GM23248 (cell line): Measurements from ENCODE around the gene BNIP3. TPM values are rescaled to one million over a fixed set of nuclear protein-coding genes. Genes with fewer than 3 reads are reported as not detected.

Experiments used
- DNase-seq: peaks from one replicate; pipeline ENCODE4 v3.0.0-alpha.2; 2015
- H2AFZ ChIP-seq: fragments of 200-600 bp; sonication (generic); 2 replicates; pipeline ENCODE4 v1.6.1; 2016; ENCODE audit warnings: antibody characterized with exemption
- H3F3A ChIP-seq: fragments of 200-600 bp; sonication (generic); 2 replicates; pipeline ENCODE4 v1.6.1; 2016; ENCODE audit warnings: mild to moderate bottlenecking, antibody characterized with exemption, mixed run types; ENCODE audit not compliant: insufficient read depth
- H3K27ac ChIP-seq: fragments of 200-600 bp; sonication (generic); 2 replicates; pipeline ENCODE4 v1.5.1; 2016; ENCODE audit warnings: mild to moderate bottlenecking
- H3K27me3 ChIP-seq: fragments of 200-600 bp; sonication (generic); replicated peaks from 2 replicates; pipeline ENCODE4 v1.6.1; 2016; ENCODE audit warnings: mild to moderate bottlenecking; ENCODE audit not compliant: insufficient read depth
- H3K36me3 ChIP-seq: fragments of 200-600 bp; sonication (generic); 2 replicates; pipeline ENCODE4 v1.6.1; 2016; ENCODE audit warnings: low read depth, mild to moderate bottlenecking
- H3K4me1 ChIP-seq: fragments of 200-600 bp; sonication (generic); 2 replicates; pipeline ENCODE4 v1.6.1; 2016; ENCODE audit warnings: mild to moderate bottlenecking; ENCODE audit not compliant: insufficient read depth
- H3K4me2 ChIP-seq: fragments of 200-600 bp; sonication (generic); one replicate; pipeline ENCODE4 v1.6.1; 2016; ENCODE audit warnings: mild to moderate bottlenecking; ENCODE audit not compliant: unreplicated experiment
- H3K4me3 ChIP-seq: fragments of 200-600 bp; sonication (generic); 2 replicates; pipeline ENCODE4 v1.5.1; 2016; ENCODE audit warnings: mild to moderate bottlenecking
- H3K79me2 ChIP-seq: fragments of 200-600 bp; sonication (generic); 2 replicates; pipeline ENCODE4 v1.6.1; 2016; ENCODE audit warnings: mild to moderate bottlenecking; ENCODE audit not compliant: insufficient read depth
- H3K9ac ChIP-seq: fragments of 200-600 bp; sonication (generic); 2 replicates; pipeline ENCODE4 v1.6.1; 2016; ENCODE audit warnings: mild to moderate bottlenecking
- H3K9me2 ChIP-seq: fragments of 200-600 bp; sonication (generic); 2 replicates; pipeline ENCODE4 v1.6.1; 2016; ENCODE audit warnings: mixed run types, mild to moderate bottlenecking, moderate library complexity; ENCODE audit not compliant: insufficient read depth
- H3K9me3 ChIP-seq: fragments of 200-600 bp; sonication (generic); one replicate; pipeline ENCODE4 v1.6.1; 2017; ENCODE audit warnings: low read depth
- H4K20me1 ChIP-seq: fragments of 200-600 bp; sonication (generic); 2 replicates; pipeline ENCODE4 v1.6.0; 2016; ENCODE audit not compliant: insufficient read depth
- EZH2 ChIP-seq: fragments of 200-600 bp; sonication (generic); IDR thresholded peaks from 2 replicates; pipeline ENCODE4 v1.6.1; 2018; ENCODE audit warnings: antibody characterized with exemption, mild to moderate bottlenecking; ENCODE audit not compliant: insufficient read depth, poor library complexity, severe bottlenecking
- EZH2phosphoT487 ChIP-seq: fragments of 200-600 bp; sonication (generic); IDR thresholded peaks from 2 replicates; pipeline ENCODE4 v1.6.1; 2018; ENCODE audit warnings: antibody characterized with exemption, moderate library complexity, mild to moderate bottlenecking, low read depth; ENCODE audit not compliant: insufficient read depth
- WGBS, 2 experiments: methylation state at CpG; one replicate each; pipeline ENCODE4 v1.1.6; 2015 to 2017; ENCODE audit warnings: low lambda C conversion rate in 2 of 2, low coverage in 1 of 2; ENCODE audit errors: missing lambda C conversion rate in 2 of 2; 5-methylcytosine and 5-hydroxymethylcytosine counted together
- in situ Hi-C: fragments of 300-500 bp; cut with MboI; formaldehyde crosslinking; loops from 2 replicates; pipeline ENCODE4 v1.15.0; 2020
- polyA plus RNA-seq: library from polyadenylated mRNA; unstranded; fragments of >200 nt; fragmentation: Nextera tagmentation; extraction: Ambion mirVana; gene quantifications from 2 replicates; pipeline ENCODE4 v1.2.1, GENCODE V29; 2016
- total RNA-seq: library from RNA; depleted of rRNA; stranded (reverse); fragments of >200 nt; shearing (Covaris generic); gene quantifications from 2 replicates; pipeline ENCODE4 v1.2.3, GENCODE V29; 2014

Gene BNIP3
- total and polyA plus RNA-seq, 2 experiments from 2014 or later: 370 to 423 TPM

DNA sequence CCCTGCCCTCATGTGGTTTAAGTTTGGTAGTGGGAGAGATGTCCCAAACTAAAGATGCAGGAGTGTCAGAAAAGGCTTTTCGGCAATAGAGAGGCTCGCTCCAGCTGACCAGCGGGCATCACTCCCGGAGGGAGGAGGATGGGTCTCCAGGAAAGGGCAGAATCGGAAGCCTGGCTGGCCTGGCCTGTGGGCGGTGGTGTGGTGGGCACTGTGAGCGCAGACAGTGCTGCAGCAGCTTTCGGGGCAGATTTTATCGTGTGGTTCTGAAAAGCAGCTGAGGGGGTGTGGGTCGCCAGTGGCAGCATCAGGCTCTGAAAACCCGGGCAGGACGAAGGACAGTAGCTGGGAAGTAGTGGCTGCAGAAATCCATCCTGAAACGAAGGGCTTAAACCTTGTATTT lies 12.8 kb downstream of the BNIP3 start:
- Histone ChIP-seq H3K9ac (no peak overlapping the region), H3K27ac (no peak overlapping the region), H3K4me2 (no peak overlapping the region), H3K9me3 (no peaks in the 10 kb centered on the region), H3K36me3 (peaks cover 79% of the 10 kb centered on the region), H3K4me1 (no peaks in the 10 kb centered on the region), H3K79me2 (peaks cover 75% of the 10 kb centered on the region), H3F3A (peaks cover 53% of the 10 kb centered on the region), H3K4me3 (no peak overlapping the region), H2AFZ (no peak overlapping the region), H4K20me1 (peaks cover 25% of the 10 kb centered on the region), H3K9me2 (no peaks in the 10 kb centered on the region), H3K27me3 (no peaks in the 10 kb centered on the region)
- DNase-seq: no peak
- TF ChIP-seq EZH2: no peak
- TF ChIP-seq EZH2phosphoT487: no peak
- 94 to 95% methylated on average over 13 of the region's 13 CpGs for WGBS, 2 experiments
- in situ Hi-C loops: no loop called here

DNA sequence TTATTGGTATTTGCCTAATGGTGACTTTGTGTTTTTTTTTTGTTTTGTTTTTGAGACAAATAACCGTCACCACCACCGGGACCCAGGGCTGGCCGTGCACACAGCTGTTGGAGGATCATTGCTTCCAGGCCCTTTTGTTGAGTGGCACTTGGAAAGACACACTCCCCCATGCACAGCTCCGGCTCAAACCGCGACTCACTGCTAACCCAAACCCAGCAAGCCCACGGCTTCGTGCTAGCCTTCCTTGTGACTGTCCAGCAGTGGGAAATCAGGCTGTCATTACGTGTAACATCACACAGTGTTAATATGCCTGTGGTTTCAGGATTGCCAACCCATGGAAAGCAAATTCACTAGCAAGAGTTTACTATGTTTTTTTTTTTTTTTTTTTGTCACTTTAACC lies 17.4 kb downstream of the BNIP3 start:
- DNase-seq: peak; percentile 29
- Histone ChIP-seq H3K9me3 (no peaks in the 10 kb centered on the region), H3K4me1 (peaks cover 11% of the 10 kb centered on the region), H4K20me1 (peaks cover 9% of the 10 kb centered on the region; the same call in 1 of the 2 replicates), H2AFZ (no peak overlapping the region), H3K4me2 (no peak overlapping the region), H3K27ac (no peak overlapping the region), H3K9ac (no peak overlapping the region), H3K36me3 (peaks cover 39% of the 10 kb centered on the region), H3K79me2 (peaks cover 28% of the 10 kb centered on the region), H3F3A (peaks cover 57% of the 10 kb centered on the region), H3K9me2 (no peaks in the 10 kb centered on the region), H3K27me3 (no peaks in the 10 kb centered on the region), H3K4me3 (no peak overlapping the region)
- TF ChIP-seq EZH2phosphoT487 (no peak), EZH2 (no peak)
- 80 to 83% methylated on average over 9 of the region's 9 CpGs for WGBS, 2 experiments
- in situ Hi-C loops: no loop called here

DNA sequence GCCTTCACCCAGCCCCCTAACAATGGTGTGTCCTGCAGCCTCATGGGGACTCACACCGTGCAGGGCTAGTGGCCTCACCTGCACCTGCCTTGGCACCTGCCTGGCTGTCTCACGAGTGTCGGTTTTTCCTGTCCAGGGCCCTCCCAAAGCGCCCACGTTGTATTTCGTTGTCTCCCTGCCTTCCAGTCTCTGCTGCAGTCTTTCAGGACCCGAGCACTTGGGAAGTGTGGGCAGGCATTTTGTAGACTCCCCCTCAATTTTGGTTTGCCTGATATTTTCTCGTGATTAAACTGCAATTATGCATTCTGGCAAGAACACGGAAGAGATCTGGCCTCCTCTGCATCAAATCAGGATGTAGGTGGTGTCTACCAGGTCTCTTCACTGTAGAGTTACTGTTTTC lies 17.9 kb downstream of the BNIP3 start:
- peaks cover 34% of the 10 kb centered on the region for H3K36me3 ChIP-seq
- no peaks in the 10 kb centered on the region for H3K27me3 ChIP-seq
- H3K4me3 ChIP-seq: no peak overlapping the region
- no peak overlapping the region for H3K27ac ChIP-seq
- H3F3A ChIP-seq: peaks cover 57% of the 10 kb centered on the region
- H2AFZ ChIP-seq: no peak overlapping the region
- H3K9me2 ChIP-seq: no peaks in the 10 kb centered on the region
- no peak for DNase-seq
- H3K9ac ChIP-seq: no peak overlapping the region
- in situ Hi-C loops: no loop called here
- peaks cover 24% of the 10 kb centered on the region for H3K79me2 ChIP-seq
- H4K20me1 ChIP-seq: peaks cover 9% of the 10 kb centered on the region; the same call in 1 of the 2 replicates
- TF ChIP-seq EZH2: no peak
- no peak for TF ChIP-seq EZH2phosphoT487
- 80% methylated on average over 9 of the region's 9 CpGs for WGBS, 2 experiments
- no peak overlapping the region for H3K4me2 ChIP-seq
- H3K4me1 ChIP-seq: peaks cover 11% of the 10 kb centered on the region
- H3K9me3 ChIP-seq: no peaks in the 10 kb centered on the region

DNA sequence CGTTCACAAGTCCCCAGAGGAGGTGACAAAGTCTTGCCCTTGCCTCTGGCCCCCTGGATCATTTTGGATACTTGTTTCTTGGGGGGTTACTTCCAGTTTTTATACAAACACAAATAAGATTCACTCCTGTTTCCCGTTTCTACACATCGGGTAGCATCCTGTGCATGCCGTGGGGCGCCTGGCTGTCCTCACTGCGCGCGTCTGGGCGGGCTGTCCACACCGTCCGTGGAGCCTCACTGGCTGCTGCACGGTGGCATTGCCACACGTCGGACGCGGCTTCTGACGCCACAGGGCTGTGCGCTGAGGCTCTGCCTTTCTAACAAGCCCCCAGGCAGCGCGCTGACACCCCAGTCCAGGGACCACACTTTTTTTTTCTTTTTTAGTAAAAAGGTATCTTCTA lies 18.4 kb downstream of the BNIP3 start:
- no peak overlapping the region for H3K9ac ChIP-seq
- no peak overlapping the region for H3K27ac ChIP-seq
- H3K9me3 ChIP-seq: no peaks in the 10 kb centered on the region
- no peak for TF ChIP-seq EZH2phosphoT487
- TF ChIP-seq EZH2: no peak
- no peak overlapping the region for H3K4me2 ChIP-seq
- H3K4me3 ChIP-seq: no peak overlapping the region
- WGBS, 2 experiments: 94% methylated on average over 20 of the region's 20 CpGs
- DNase-seq: no peak
- H3K9me2 ChIP-seq: no peaks in the 10 kb centered on the region
- peaks cover 9% of the 10 kb centered on the region; the same call in 1 of the 2 replicates for H4K20me1 ChIP-seq
- no peaks in the 10 kb centered on the region for H3K27me3 ChIP-seq
- peaks cover 30% of the 10 kb centered on the region for H3K36me3 ChIP-seq
- peaks cover 11% of the 10 kb centered on the region for H3K4me1 ChIP-seq
- peaks cover 55% of the 10 kb centered on the region for H3F3A ChIP-seq
- H3K79me2 ChIP-seq: peaks cover 19% of the 10 kb centered on the region
- H2AFZ ChIP-seq: no peak overlapping the region
- in situ Hi-C loops: no loop called here
